CD4-positive, alpha-beta T cell treated with Interleukin-21 for 1 hour (primary cell): ENCODE data around the gene CSTF2.

Source experiments
- DNase-seq: peaks from one replicate; pipeline ENCODE4 v3.0.0-alpha.2; 2020

The CSTF2 gene

DNA sequence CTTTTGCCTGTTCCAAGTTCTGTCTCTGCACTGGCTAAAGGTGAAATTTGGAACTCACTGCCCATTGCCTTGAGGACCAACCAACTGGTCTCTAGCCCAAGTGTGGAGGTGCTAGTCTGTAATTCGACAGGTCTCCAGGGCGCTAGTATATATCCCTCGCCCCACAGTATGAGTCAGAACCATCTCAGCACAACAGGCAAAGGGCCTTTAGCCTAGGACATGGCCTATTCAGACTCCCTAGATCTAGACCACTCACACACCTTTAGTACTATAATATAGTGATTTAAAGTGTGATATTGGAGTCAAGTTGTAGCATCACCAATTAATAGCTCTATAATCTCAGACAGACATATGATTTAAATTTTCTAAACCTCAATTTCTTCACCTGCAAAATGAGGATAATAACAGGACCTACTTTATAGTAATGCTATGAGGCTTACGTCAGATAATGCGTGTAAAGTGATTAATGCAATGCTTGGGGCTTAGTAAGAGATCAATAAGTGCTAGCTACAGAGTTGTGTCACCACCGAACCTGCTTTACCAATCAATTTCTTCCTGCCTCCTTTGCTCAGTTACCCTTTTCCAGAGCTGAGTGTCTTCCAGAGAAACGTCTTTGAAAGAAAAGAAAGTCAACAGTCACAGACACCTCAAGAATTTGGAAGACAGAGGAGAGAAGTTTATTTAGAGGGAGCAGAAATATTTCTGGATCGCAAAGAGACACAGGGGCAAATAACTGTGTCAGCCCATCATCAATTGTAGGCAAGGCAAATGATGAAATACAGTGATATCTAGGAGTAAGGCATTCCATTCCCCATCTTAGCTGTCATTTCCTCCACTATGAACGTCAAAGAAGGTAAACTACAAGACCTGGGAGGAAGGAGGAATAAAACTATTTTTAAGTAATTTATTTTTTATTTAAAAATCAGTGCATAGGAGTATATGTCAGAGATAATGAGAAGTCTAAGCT is 51.7 kb downstream of the CSTF2 start:
- no peak for DNase-seq

DNA sequence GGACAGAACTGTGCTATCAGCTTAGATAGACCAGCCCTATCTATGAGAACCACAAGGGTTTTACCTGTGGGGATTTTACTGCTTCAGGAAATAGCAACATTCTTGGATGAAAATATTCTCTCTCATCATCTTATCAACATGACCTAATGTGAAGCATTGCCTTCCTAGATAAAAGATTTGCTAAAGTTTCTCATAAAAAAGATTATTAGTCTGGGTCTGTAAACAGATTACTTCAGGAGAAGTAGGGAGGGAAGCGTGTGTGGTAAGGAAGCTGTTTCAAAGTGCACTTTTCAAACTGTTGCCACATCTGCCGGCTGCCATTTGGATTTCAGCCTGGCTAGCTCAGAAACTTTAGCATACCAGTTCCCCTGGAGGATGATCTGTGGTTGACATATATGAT is 54.1 kb downstream of the CSTF2 start, which contains the start of gene NOX1:
TSS of gene NOX1 (minus strand) at position 35 of the 400 bp plus-strand sequence. CDS start 220 bp downstream, outside the sequence.
- no peak for DNase-seq

DNA sequence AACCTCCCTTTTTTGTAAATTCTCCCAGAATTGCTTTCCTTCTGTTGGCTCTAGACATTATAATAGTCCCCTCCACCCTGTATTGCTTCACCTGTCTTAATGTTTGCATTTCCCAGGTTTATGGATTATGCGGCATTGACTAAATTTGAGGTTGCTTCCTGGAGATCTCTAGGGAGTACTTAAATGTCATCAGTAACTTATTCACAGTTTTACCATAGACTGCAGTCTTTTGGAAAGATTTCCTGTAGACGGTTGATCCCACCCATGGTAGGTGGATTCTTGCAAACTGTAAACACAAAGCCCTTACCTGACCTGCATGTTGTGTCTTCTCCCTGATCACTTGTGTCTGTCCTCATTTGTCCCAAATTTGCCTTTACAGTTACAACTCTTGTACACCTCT is 60.2 kb downstream of the CSTF2 start:
- no peak for DNase-seq

DNA sequence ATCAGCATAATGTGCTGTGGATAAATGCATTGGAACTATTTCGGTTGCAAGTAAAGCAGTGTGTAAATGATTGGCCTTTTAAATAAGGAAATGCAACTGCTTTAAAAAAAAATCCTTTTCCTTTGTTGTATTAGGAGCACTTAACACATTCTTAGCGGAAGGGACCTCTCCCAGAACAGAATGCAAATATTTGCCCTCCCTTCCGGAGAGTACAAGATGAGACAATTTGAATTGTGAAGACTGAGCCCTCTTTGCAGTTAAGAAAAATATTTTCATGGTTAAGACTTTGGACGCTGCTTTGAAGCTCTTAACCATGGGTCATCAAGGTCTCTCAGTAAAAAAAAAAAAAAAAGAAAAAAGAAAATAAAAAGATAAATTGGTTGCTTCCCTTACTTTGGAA is 63.5 kb downstream of the CSTF2 start:
- no peak for DNase-seq
